ENCODE data around the gene GPR65. TPM values are rescaled to one million over a fixed set of nuclear protein-coding genes. Genes with fewer than 3 reads are reported as not detected.

The GPR65 gene
- total and polyA plus RNA-seq, 9 of the 15 experiments (the other 6 are each of a cell fraction or from before 2014, with no cell fraction given): 0.03 to 0.11 (median 0.04) TPM; not detected in 6

DNA sequence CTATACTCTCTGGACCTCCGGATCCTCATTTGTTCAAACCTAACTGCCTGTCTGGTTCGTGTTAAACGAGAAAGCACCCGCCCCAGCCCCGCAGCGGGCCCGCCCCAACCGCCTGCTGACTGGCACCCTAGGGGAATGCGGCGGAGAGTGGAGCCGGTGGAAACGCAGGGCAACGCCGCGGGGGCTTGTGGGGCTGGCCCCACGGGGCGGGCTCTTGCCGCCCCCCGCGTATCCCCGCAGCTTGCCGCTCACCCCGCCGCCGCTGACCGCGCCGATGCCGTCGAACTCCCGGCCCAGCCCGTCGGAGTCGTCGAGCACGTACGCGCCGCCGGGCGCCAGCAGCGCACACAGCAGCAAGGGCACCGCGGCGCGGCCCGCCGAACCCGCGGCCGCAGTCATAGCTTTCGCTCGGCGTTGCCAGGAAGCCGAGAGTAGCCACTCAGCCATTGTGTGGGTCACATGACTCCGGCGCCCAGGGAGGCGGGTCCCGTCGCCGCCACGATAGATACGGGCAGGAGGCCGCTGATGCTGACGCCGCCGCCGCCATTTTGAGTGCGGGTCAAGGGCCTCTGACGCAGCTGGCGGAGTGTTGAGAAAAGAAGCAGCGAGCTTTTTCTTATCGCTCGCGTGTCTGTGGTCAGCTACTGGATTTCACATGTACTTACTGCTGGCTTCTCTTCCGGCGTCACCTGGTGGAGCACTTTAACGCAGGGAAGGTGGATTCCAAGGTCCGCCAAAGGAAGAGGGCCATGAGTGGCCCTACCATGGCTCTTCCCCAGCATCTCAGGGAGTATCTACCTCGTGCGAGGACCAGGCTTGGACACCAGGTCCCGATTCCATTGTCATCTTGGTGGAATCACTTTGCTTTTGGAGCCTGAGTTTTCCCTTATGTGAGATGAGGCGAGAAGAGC lies 12.0 kb upstream of the GPR65 start, which contains the start of gene GALC (continued):
- TF ChIP-seq NCOA4 (IDR thresholded peaks at IDR 0.05; ENCODE audit: partially characterized antibody) (no peak), HINFP (tag; conservative IDR thresholded peaks at IDR 0.05; ENCODE audit: low read depth) (no peak), E2F6 (IDR thresholded peaks at IDR 0.05; ENCODE audit: borderline replicate concordance in 1 of 2, extremely low read depth in 1 of 2, insufficient read depth in 1 of 2, insufficient read length in 1 of 2, low read depth in 1 of 2, low read length in 1 of 2, poor library complexity in 1 of 2, severe bottlenecking in 1 of 2) (peak in 1 of 2 experiments; percentile 84), MIER1 (IDR thresholded peaks at IDR 0.05; ENCODE audit: low read depth) (no peak), CHCHD3 (CRISPR knock-in tag; IDR thresholded peaks at IDR 0.05) (no peak), NFE2L1 (tag; IDR thresholded peaks at IDR 0.05; ENCODE audit: borderline replicate concordance, low read depth) (no peak), ARID3B (CRISPR knock-in tag; IDR thresholded peaks at IDR 0.05; ENCODE audit: borderline replicate concordance) (no peak), ZNF717 (CRISPR knock-in tag; IDR thresholded peaks at IDR 0.05) (no peak), DNMT1 (IDR thresholded peaks at IDR 0.05) (no peak), CBFA2T3 (IDR thresholded peaks at IDR 0.05) (peak; percentile 48; the same call in 1 of the 2 replicates), IRF1 (CRISPR knock-in tag; IDR thresholded peaks at IDR 0.05; ENCODE audit: borderline replicate concordance) (0 out of 2 replicates have a peak, but pooled peaks have one; percentile 34), ZHX1 (conservative IDR thresholded peaks at IDR 0.05; ENCODE audit: low read length) (no peak), RBM17 (IDR thresholded peaks at IDR 0.05; ENCODE audit: borderline replicate concordance, low read depth, low read length) (no peak), YBX1 (IDR thresholded peaks at IDR 0.05) (no peak)
- TF ChIP-seq, protein P1, sequence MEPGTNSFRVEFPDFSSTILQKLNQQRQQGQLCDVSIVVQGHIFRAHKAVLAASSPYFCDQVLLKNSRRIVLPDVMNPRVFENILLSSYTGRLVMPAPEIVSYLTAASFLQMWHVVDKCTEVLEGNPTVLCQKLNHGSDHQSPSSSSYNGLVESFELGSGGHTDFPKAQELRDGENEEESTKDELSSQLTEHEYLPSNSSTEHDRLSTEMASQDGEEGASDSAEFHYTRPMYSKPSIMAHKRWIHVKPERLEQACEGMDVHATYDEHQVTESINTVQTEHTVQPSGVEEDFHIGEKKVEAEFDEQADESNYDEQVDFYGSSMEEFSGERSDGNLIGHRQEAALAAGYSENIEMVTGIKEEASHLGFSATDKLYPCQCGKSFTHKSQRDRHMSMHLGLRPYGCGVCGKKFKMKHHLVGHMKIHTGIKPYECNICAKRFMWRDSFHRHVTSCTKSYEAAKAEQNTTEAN (CRISPR knock-in tag; IDR thresholded peaks at IDR 0.05): no peak

Data from K562 (cell line).